Umbilical cord (tissue), 2 donors: Measurements from ENCODE around the gene SYNJ2. TPM values are rescaled to one million over a fixed set of nuclear protein-coding genes. Genes with fewer than 3 reads are reported as not detected.
"Not testable (repeated sequence)": the region's sequence is repeated elsewhere in the genome, so short reads cannot be mapped to it uniquely, and the experiment has no call there.

ENCODE experiments used
- DNase-seq: peaks from one replicate; pipeline ENCODE4 v3.0.0-alpha.2; 2015; ENCODE audit warnings: low spot score
- total RNA-seq: library from RNA; depleted of rRNA; stranded (reverse); fragments of >200 nt; gene quantifications from one replicate; pipeline ENCODE4 v1.2.3, GENCODE V29; 2014; ENCODE audit warnings: low replicate concordance; ENCODE audit not compliant: insufficient read depth

Gene SYNJ2
- total RNA-seq, 1 donor from 2014 or later, result 12.3 TPM

- peak; percentile 60 for DNase-seq
Measured at GRCh38 chr6:157954150-157955117, 27.2 kb upstream of the SYNJ2 start.

GRCh38 chr6:157955675-157956074 lies 26.0 kb upstream of the SYNJ2 start:
- DNase-seq, result no peak

GRCh38 chr6:157956171-157956730 lies 25.4 kb upstream of the SYNJ2 start:
- DNase-seq, result no peak

- DNase-seq, result no peak
Measured at GRCh38 chr6:157959451-157960227, 22.0 kb upstream of the SYNJ2 start.

GRCh38 chr6:157961153-157961831 lies 20.4 kb upstream of the SYNJ2 start:
- DNase-seq, result no peak

GRCh38 chr6:157961832-157962575 lies 19.7 kb upstream of the SYNJ2 start:
- no peak for DNase-seq

GRCh38 chr6:157962601-157963302 lies 18.9 kb upstream of the SYNJ2 start:
- DNase-seq, result no peak

GRCh38 chr6:157964100-157964499 lies 17.6 kb upstream of the SYNJ2 start:
- DNase-seq, result no peak

- no peak for DNase-seq
Measured at GRCh38 chr6:157965387-157965786, 16.3 kb upstream of the SYNJ2 start.

GRCh38 chr6:157966589-157966977 lies 15.1 kb upstream of the SYNJ2 start:
- DNase-seq, result no peak

- no peak for DNase-seq
Measured at GRCh38 chr6:157967020-157967419, 14.6 kb upstream of the SYNJ2 start.

- no peak for DNase-seq
Measured at GRCh38 chr6:157967486-157967885, 14.2 kb upstream of the SYNJ2 start.

GRCh38 chr6:157972177-157972576 lies 9.5 kb upstream of the SYNJ2 start:
- DNase-seq, result not testable (repeated sequence)

- DNase-seq, result no peak
Measured at GRCh38 chr6:157974341-157974894, 7.2 kb upstream of the SYNJ2 start.

GRCh38 chr6:157974967-157975366 lies 6.7 kb upstream of the SYNJ2 start:
- no peak for DNase-seq

- no peak for DNase-seq
Measured at GRCh38 chr6:157975456-157975855, 6.2 kb upstream of the SYNJ2 start.

GRCh38 chr6:157976345-157977175 lies 5.1 kb upstream of the SYNJ2 start:
- DNase-seq, result no peak

- DNase-seq, result no peak
Measured at GRCh38 chr6:157977176-157977804, 4.4 kb upstream of the SYNJ2 start.
